ENCODE results near the gene RAB44. TPM values are rescaled to one million over a fixed set of nuclear protein-coding genes. Genes with fewer than 3 reads are reported as not detected.

The RAB44 gene
- total and polyA plus RNA-seq, 2 of the 4 experiments (the other 2 are of a cell fraction) = 0.03 TPM; not detected in 1

DNA sequence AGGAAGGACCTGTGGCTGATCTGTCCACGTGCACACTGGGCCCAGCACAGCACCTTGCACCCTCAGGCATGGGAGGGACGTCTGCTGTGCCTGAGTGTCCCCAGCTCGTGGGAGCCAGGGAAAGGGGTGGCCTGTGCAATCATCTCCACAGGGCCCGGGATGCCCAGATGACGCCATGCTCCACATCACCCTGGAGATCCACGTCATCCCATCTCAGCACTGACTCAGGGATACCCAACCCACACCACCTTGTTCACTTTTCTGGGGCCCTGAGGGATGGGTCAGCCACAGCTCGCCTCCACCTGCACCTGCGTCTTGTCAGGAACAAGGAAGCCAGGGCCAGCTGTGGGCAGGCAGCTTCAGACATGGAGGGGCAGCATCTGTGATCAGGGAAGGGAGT is 48.2 kb downstream of the RAB44 start:
- intact Hi-C loops (cut with micrococcal nuclease) (no loop called here), dilution Hi-C loops (cut with HindIII; ENCODE audit: low sequenced_read_pairs, unreplicated experiment) (no loop called here), in situ Hi-C loops (cut with MboI; ENCODE audit: low sequenced_read_pairs) (no loop called here)
- H2BK15ac ChIP-seq (ENCODE audit: low read depth, low read length) = no peak overlapping the region
- H4K91ac ChIP-seq (ENCODE audit: insufficient read depth, low read depth, low read length) = no peak overlapping the region
- H4K8ac ChIP-seq (ENCODE audit: low read depth in 2 of 2, low read length in 2 of 2) = no peak overlapping the region
- H3K4ac ChIP-seq (ENCODE audit: low read depth, low read length) = no peak overlapping the region
- no peaks in the 10 kb centered on the region for H4K20me1 ChIP-seq (ENCODE audit: insufficient read depth, low read length)
- no peak overlapping the region for H3K27ac ChIP-seq (ENCODE audit: insufficient read depth, low read length)
- no peak for DNase-seq
- H4K5ac ChIP-seq (ENCODE audit: low read depth, low read length) = no peak overlapping the region
- no peaks in the 10 kb centered on the region for H3K79me1 ChIP-seq (ENCODE audit: low read depth in 1 of 2, low read length in 2 of 2)
- H3K4me1 ChIP-seq (ENCODE audit: control insufficient read depth, insufficient read depth, low read length) = no peaks in the 10 kb centered on the region
- H2BK5ac ChIP-seq (ENCODE audit: low read depth, low read length, poor library complexity, severe bottlenecking) = no peak overlapping the region
- no peak overlapping the region for H3K9ac ChIP-seq (ENCODE audit: low read depth, low read length)
- H3K14ac ChIP-seq (replicated peaks; ENCODE audit: low read depth, low read length) = no peak overlapping the region
- no peak overlapping the region for H3K4me3 ChIP-seq (ENCODE audit: insufficient read depth, low read depth, low read length)
- no peak overlapping the region for H2AFZ ChIP-seq (replicated peaks; ENCODE audit: low read length, poor library complexity)
- H3K36me3 ChIP-seq (ENCODE audit: control insufficient read depth, insufficient read depth, low read length) = no peaks in the 10 kb centered on the region
- ATAC-seq (ENCODE audit: low read depth) = no peak
- H3K18ac ChIP-seq (ENCODE audit: low read depth, low read length) = no peak overlapping the region
- H3K27me3 ChIP-seq (ENCODE audit: control insufficient read depth, insufficient read depth, low read length) = peaks cover 34% of the 10 kb centered on the region
- no peaks in the 10 kb centered on the region for H3K9me1 ChIP-seq (ENCODE audit: insufficient read depth, low read length)
- 41% methylated on average over 3 of the region's 8 CpGs; no CpG with 5 or more reads in 1 of the 2 experiments for WGBS, 2 experiments (ENCODE audit: extremely low coverage in 2 of 2, insufficient read length in 1 of 2)
- CTCF ChIA-PET = no interaction called here
- BruUV-seq (replicated peaks) = no TSS peak
- H2BK20ac ChIP-seq (ENCODE audit: low read depth, low read length) = no peak overlapping the region
- no peak overlapping the region for H2AK5ac ChIP-seq (ENCODE audit: low read depth, low read length)
- H3K9me3 ChIP-seq (ENCODE audit: control insufficient read depth, insufficient read depth, low read length) = peaks cover 21% of the 10 kb centered on the region
- H3K23ac ChIP-seq (ENCODE audit: low read depth, low read length) = no peak overlapping the region
- POLR2A ChIA-PET (ENCODE audit: unreplicated experiment) = no interaction called here
- no peak overlapping the region for H2AK9ac ChIP-seq (replicated peaks; ENCODE audit: low read depth, low read length, poor library complexity)
- TF ChIP-seq MXI1 (IDR thresholded peaks at IDR 0.05; ENCODE audit: borderline replicate concordance, low read depth, low read length) (no peak), CHD1 (IDR thresholded peaks at IDR 0.05; ENCODE audit: low read depth, low read length) (no peak), POLR2A (IDR thresholded peaks at IDR 0.05; ENCODE audit: low read depth, low read length) (no peak), CEBPB (IDR thresholded peaks at IDR 0.05; ENCODE audit: low read depth, low read length) (no peak), MAZ (IDR thresholded peaks at IDR 0.05; ENCODE audit: borderline replicate concordance, low read depth, low read length) (no peak), RCOR1 (IDR thresholded peaks at IDR 0.05; ENCODE audit: insufficient replicate concordance, low read length) (no peak), RAD21 (IDR thresholded peaks at IDR 0.05; ENCODE audit: low read length) (no peak), MAFK (IDR thresholded peaks at IDR 0.05; ENCODE audit: low read depth, low read length) (no peak)
- TF ChIP-seq, protein P1, sequence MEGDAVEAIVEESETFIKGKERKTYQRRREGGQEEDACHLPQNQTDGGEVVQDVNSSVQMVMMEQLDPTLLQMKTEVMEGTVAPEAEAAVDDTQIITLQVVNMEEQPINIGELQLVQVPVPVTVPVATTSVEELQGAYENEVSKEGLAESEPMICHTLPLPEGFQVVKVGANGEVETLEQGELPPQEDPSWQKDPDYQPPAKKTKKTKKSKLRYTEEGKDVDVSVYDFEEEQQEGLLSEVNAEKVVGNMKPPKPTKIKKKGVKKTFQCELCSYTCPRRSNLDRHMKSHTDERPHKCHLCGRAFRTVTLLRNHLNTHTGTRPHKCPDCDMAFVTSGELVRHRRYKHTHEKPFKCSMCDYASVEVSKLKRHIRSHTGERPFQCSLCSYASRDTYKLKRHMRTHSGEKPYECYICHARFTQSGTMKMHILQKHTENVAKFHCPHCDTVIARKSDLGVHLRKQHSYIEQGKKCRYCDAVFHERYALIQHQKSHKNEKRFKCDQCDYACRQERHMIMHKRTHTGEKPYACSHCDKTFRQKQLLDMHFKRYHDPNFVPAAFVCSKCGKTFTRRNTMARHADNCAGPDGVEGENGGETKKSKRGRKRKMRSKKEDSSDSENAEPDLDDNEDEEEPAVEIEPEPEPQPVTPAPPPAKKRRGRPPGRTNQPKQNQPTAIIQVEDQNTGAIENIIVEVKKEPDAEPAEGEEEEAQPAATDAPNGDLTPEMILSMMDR (conservative IDR thresholded peaks at IDR 0.05; ENCODE audit: low read depth, low read length) = no peak
- TF ChIP-seq, protein P2, sequence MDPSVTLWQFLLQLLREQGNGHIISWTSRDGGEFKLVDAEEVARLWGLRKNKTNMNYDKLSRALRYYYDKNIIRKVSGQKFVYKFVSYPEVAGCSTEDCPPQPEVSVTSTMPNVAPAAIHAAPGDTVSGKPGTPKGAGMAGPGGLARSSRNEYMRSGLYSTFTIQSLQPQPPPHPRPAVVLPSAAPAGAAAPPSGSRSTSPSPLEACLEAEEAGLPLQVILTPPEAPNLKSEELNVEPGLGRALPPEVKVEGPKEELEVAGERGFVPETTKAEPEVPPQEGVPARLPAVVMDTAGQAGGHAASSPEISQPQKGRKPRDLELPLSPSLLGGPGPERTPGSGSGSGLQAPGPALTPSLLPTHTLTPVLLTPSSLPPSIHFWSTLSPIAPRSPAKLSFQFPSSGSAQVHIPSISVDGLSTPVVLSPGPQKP (IDR thresholded peaks at IDR 0.05; ENCODE audit: borderline replicate concordance, low read depth, low read length) = no peak
- TF ChIP-seq, protein P3, sequence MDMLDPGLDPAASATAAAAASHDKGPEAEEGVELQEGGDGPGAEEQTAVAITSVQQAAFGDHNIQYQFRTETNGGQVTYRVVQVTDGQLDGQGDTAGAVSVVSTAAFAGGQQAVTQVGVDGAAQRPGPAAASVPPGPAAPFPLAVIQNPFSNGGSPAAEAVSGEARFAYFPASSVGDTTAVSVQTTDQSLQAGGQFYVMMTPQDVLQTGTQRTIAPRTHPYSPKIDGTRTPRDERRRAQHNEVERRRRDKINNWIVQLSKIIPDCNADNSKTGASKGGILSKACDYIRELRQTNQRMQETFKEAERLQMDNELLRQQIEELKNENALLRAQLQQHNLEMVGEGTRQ (IDR thresholded peaks at IDR 0.05; ENCODE audit: low read depth, low read length) = no peak
- H3K56ac ChIP-seq (ENCODE audit: extremely low read depth, insufficient read depth, low read length) = no peak overlapping the region
- no peak overlapping the region for H2BK120ac ChIP-seq (ENCODE audit: low read depth, low read length)
- H3K4me2 ChIP-seq (ENCODE audit: low read depth, low read length) = no peak overlapping the region

Measured in IMR-90 (cell line).